BLaER1 treated with 17β-estradiol and CSF1 and Interleukin-3, amounts not matched to agents 10 nM and 100 nM (cell line): Measurements from ENCODE around the gene PPP6R2.
A peak's percentile ranks its signal among the peaks of the same experiment; 100 is the strongest.

Experiments
- H3K27ac ChIP-seq, 11 experiments: shearing (Covaris generic); formaldehyde crosslinking; 2 replicates each; pipeline ENCODE4 v1.8.1; 2022
- H3K27me3 ChIP-seq, 11 experiments: shearing (Covaris generic); formaldehyde crosslinking; 2 replicates each; pipeline ENCODE4 v1.8.1; 2022
- H3K36me3 ChIP-seq, 11 experiments: shearing (Covaris generic); formaldehyde crosslinking; 2 replicates each; pipeline ENCODE4 v1.8.1; 2022
- H3K4me1 ChIP-seq, 10 experiments: shearing (Covaris generic); formaldehyde crosslinking; 2 replicates each; pipeline ENCODE4 v1.8.1; 2022
- H3K4me2 ChIP-seq, 11 experiments: shearing (Covaris generic); formaldehyde crosslinking; 2 replicates each; pipeline ENCODE4 v1.8.1; 2022
- H3K4me3 ChIP-seq, 10 experiments: shearing (Covaris generic); formaldehyde crosslinking; 2 replicates each; pipeline ENCODE4 v1.8.1; 2022
- H3K9ac ChIP-seq, 11 experiments: shearing (Covaris generic); formaldehyde crosslinking; 2 replicates each; pipeline ENCODE4 v1.8.1; 2022
- H3K9me3 ChIP-seq, 11 experiments: shearing (Covaris generic); formaldehyde crosslinking; replicated peaks in 1 of 11; 2 replicates each; pipeline ENCODE4 v1.8.1; 2022
- H4K20me1 ChIP-seq, 11 experiments: shearing (Covaris generic); formaldehyde crosslinking; 2 replicates each; pipeline ENCODE4 v1.8.1; 2022
- Cebpa-rat ChIP-seq, 11 experiments: shearing (Covaris generic); IDR thresholded peaks; 2 replicates each; pipeline ENCODE4 v1.8.1; 2022

The PPP6R2 gene

GRCh38 chr22:50342651-50343540, at the start of gene PPP6R2:
PPP6R2 (plus strand) TSS chr22:50343327; CDS start chr22:50393909, 50,582 bp downstream.
- Histone ChIP-seq H3K27ac (peak within 1 kb of the TSS; percentile 85 to 93 (median 91)), H4K20me1 (peaks cover 14 to 19% (median 16%) of the 10 kb centered on the region in 11 experiments; a peak in 20 of 22 replicates), H3K27me3 (no peaks in the 10 kb centered on the region), H3K4me1 (peaks cover 11 to 35% (median 25%) of the 10 kb centered on the region in 10 experiments; a peak in 19 of 20 replicates), H3K9ac (peak within 1 kb of the TSS; percentile 93 to 98 (median 95)), H3K9me3 (peaks cover 0 to 6% (median 0%) of the 10 kb centered on the region in 11 experiments; a peak in 6 of 22 replicates), H3K4me3 (peak within 1 kb of the TSS; percentile 84 to 95 (median 88)), H3K36me3 (peaks cover 0 to 11% (median 2%) of the 10 kb centered on the region in 11 experiments; a peak in 6 of 22 replicates), H3K4me2 (peak within 1 kb of the TSS; percentile 88 to 100 (median 100))
- no peak for TF ChIP-seq Cebpa-rat (IDR thresholded peaks at IDR 0.05)

GRCh38 chr22:50293441-50294318, 49.4 kb upstream of the PPP6R2 start:
- peaks cover 73 to 86% (median 83%) of the 10 kb centered on the region in 10 experiments for H3K4me1 ChIP-seq
- peak overlapping the region; percentile 96 to 100 (median 99) for H3K4me2 ChIP-seq
- H3K36me3 ChIP-seq = peaks cover 24 to 44% (median 31%) of the 10 kb centered on the region in 11 experiments
- no peaks in the 10 kb centered on the region for H3K27me3 ChIP-seq
- H3K27ac ChIP-seq = peak overlapping the region in 10 of 11 experiments; percentile 29 to 78 (median 73); a peak in 19 of 22 replicates
- H3K4me3 ChIP-seq = peak overlapping the region; percentile 8 to 65 (median 50)
- no peak for TF ChIP-seq Cebpa-rat (IDR thresholded peaks at IDR 0.05)
- H3K9ac ChIP-seq = peak overlapping the region; percentile 56 to 76 (median 69); a peak in 21 of 22 replicates
- H3K9me3 ChIP-seq = no peaks in the 10 kb centered on the region
- peaks cover 100% of the 10 kb centered on the region in 11 experiments for H4K20me1 ChIP-seq

- H3K4me3 ChIP-seq = peak overlapping the region in 9 of 10 experiments; percentile 8 to 65 (median 52); a peak in 15 of 20 replicates
- H3K27ac ChIP-seq = peak overlapping the region in 9 of 11 experiments; percentile 53 to 78 (median 73); a peak in 16 of 22 replicates
- peaks cover 77 to 92% (median 88%) of the 10 kb centered on the region in 10 experiments for H3K4me1 ChIP-seq
- peaks cover 98 to 100% (median 99%) of the 10 kb centered on the region in 11 experiments for H4K20me1 ChIP-seq
- H3K9ac ChIP-seq = peak overlapping the region; percentile 56 to 76 (median 69); a peak in 20 of 22 replicates
- H3K36me3 ChIP-seq = peaks cover 18 to 38% (median 25%) of the 10 kb centered on the region in 11 experiments
- no peaks in the 10 kb centered on the region for H3K9me3 ChIP-seq
- no peaks in the 10 kb centered on the region for H3K27me3 ChIP-seq
- peak overlapping the region; percentile 96 to 100 (median 99) for H3K4me2 ChIP-seq
- TF ChIP-seq Cebpa-rat (IDR thresholded peaks at IDR 0.05) = no peak
Measured at GRCh38 chr22:50294319-50294656, 48.8 kb upstream of the PPP6R2 start.

- Histone ChIP-seq H3K27me3 (no peaks in the 10 kb centered on the region), H4K20me1 (peaks cover 98 to 100% (median 99%) of the 10 kb centered on the region in 11 experiments), H3K4me1 (peaks cover 96 to 100% (median 98%) of the 10 kb centered on the region in 10 experiments), H3K27ac (peak overlapping the region in 1 of 11 experiments; percentile 14; a peak in 2 of 22 replicates), H3K9me3 (no peaks in the 10 kb centered on the region), H3K9ac (peak overlapping the region in 7 of 11 experiments; percentile 3 to 34 (median 25); a peak in 10 of 22 replicates), H3K4me2 (peak overlapping the region; percentile 96 to 100 (median 99)), H3K36me3 (peaks cover 0 to 25% (median 0%) of the 10 kb centered on the region in 11 experiments; a peak in 7 of 22 replicates), H3K4me3 (no peak overlapping the region; a peak in 2 of 20 replicates)
- no peak for TF ChIP-seq Cebpa-rat (IDR thresholded peaks at IDR 0.05)
Measured at GRCh38 chr22:50296658-50297490, 46.3 kb upstream of the PPP6R2 start.

- Histone ChIP-seq H3K9ac (peak overlapping the region in 7 of 11 experiments; percentile 18 to 57 (median 34); a peak in 9 of 22 replicates), H3K9me3 (no peaks in the 10 kb centered on the region), H3K27ac (no peak overlapping the region; a peak in 1 of 22 replicates), H3K4me1 (peaks cover 96 to 100% (median 98%) of the 10 kb centered on the region in 10 experiments), H3K4me2 (peak overlapping the region; percentile 96 to 100 (median 99)), H3K36me3 (peaks cover 0 to 25% (median 0%) of the 10 kb centered on the region in 11 experiments; a peak in 5 of 22 replicates), H3K27me3 (no peaks in the 10 kb centered on the region), H3K4me3 (no peak overlapping the region; a peak in 1 of 20 replicates), H4K20me1 (peaks cover 98 to 100% (median 99%) of the 10 kb centered on the region in 11 experiments)
- no peak for TF ChIP-seq Cebpa-rat (IDR thresholded peaks at IDR 0.05)
Measured at GRCh38 chr22:50297510-50298265, 45.4 kb upstream of the PPP6R2 start.

- Histone ChIP-seq H3K4me3 (no peak overlapping the region), H3K27ac (no peak overlapping the region), H3K9ac (peak overlapping the region in 6 of 11 experiments; percentile 18 to 57 (median 42); a peak in 6 of 22 replicates), H3K4me2 (peak overlapping the region; percentile 96 to 100 (median 99)), H3K36me3 (peaks cover 0 to 25% (median 0%) of the 10 kb centered on the region in 11 experiments; a peak in 5 of 22 replicates), H3K27me3 (no peaks in the 10 kb centered on the region), H3K9me3 (no peaks in the 10 kb centered on the region), H4K20me1 (peaks cover 98 to 100% (median 99%) of the 10 kb centered on the region in 11 experiments), H3K4me1 (peaks cover 96 to 100% (median 98%) of the 10 kb centered on the region in 10 experiments)
- TF ChIP-seq Cebpa-rat (IDR thresholded peaks at IDR 0.05) = no peak
Measured at GRCh38 chr22:50298266-50298637, 44.9 kb upstream of the PPP6R2 start.
